GM19351 (cell line): Measurements from ENCODE around the gene ZNF839.
A peak's percentile ranks its signal among the peaks of the same experiment; 100 is the strongest.
"Not testable (repeated sequence)": the region's sequence is repeated elsewhere in the genome, so short reads cannot be mapped to it uniquely, and the experiment has no call there.

Experiments used
- ATAC-seq: cut with Tn5 transposase; IDR thresholded peaks from one replicate; pipeline ENCODE4 v1.9.1; 2021; ENCODE audit warnings: mild to moderate bottlenecking, moderate library complexity; ENCODE audit not compliant: unreplicated experiment

Gene ZNF839

GRCh38 chr14:102304611-102305506 lies 14.7 kb upstream of the ZNF839 start, which contains the start of gene MOK:
MOK (minus strand) TSS chr14:102305164; CDS start chr14:102304968, 196 bp downstream.
- ATAC-seq: peak; percentile 98

- ATAC-seq: peak; percentile 63
Measured at GRCh38 chr14:102314242-102315011, 5.1 kb upstream of the ZNF839 start.

- ATAC-seq: no peak
Measured at GRCh38 chr14:102315121-102315520, 4.4 kb upstream of the ZNF839 start.

GRCh38 chr14:102316338-102316742 lies 3.2 kb upstream of the ZNF839 start:
- ATAC-seq: no peak

GRCh38 chr14:102316743-102317563 lies 2.6 kb upstream of the ZNF839 start:
- peak; percentile 49 for ATAC-seq

- ATAC-seq: no peak
Measured at GRCh38 chr14:102317564-102318248, 1.8 kb upstream of the ZNF839 start.

- ATAC-seq: no peak
Measured at GRCh38 chr14:102318781-102319276, 717 bp upstream of the ZNF839 start.

GRCh38 chr14:102320033-102320660 lies 601 bp downstream of the ZNF839 start:
- ATAC-seq: peak; percentile 15

- no peak for ATAC-seq
Measured at GRCh38 chr14:102320671-102321455, 1.3 kb downstream of the ZNF839 start.

- ATAC-seq: no peak
Measured at GRCh38 chr14:102321456-102322422, 2.2 kb downstream of the ZNF839 start.

- no peak for ATAC-seq
Measured at GRCh38 chr14:102323102-102323501, 3.6 kb downstream of the ZNF839 start.

GRCh38 chr14:102325791-102326345 lies 6.3 kb downstream of the ZNF839 start:
- no peak for ATAC-seq

- ATAC-seq: no peak
Measured at GRCh38 chr14:102326583-102326982, 7.0 kb downstream of the ZNF839 start.

GRCh38 chr14:102329381-102329780 lies 9.8 kb downstream of the ZNF839 start:
- not testable (repeated sequence) for ATAC-seq

- ATAC-seq: no peak
Measured at GRCh38 chr14:102330806-102331205, 11.3 kb downstream of the ZNF839 start.

- no peak for ATAC-seq
Measured at GRCh38 chr14:102333390-102333789, 13.8 kb downstream of the ZNF839 start.
